GM21526 (cell line): Measurements from ENCODE around the gene RMND5B.
A peak's percentile ranks its signal among the peaks of the same experiment; 100 is the strongest.
"Not testable (repeated sequence)": the region's sequence is repeated elsewhere in the genome, so short reads cannot be mapped to it uniquely, and the experiment has no call there.

Experiments
- ATAC-seq: cut with Tn5 transposase; IDR thresholded peaks from one replicate; pipeline ENCODE4 v1.9.1; 2021; ENCODE audit warnings: moderate library complexity; ENCODE audit not compliant: unreplicated experiment, low FRiP score

RMND5B gene

DNA sequence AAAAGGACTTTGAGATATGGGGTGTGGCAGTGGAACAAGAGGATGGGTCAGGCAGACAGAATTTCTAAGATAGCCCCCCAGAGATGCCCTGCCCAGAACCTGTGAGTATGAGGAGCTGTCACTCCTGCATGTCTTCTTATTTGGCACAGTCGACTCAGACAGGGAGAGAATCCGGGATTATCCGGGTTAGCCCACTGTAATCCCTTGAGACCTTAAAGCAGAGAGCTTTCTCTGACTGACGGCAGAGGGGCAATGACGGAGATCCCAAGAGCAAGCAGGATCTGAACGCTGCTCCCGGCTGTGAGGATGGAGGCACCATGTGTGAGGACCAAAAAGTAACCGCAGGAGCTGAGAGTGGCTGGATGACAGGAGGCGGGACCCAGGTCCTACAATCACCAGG is 31.7 kb downstream of the RMND5B start:
- ATAC-seq: no peak

- peak; percentile 91 for ATAC-seq
Measured at GRCh38 chr5:178163772-178164735, 33.2 kb downstream of the RMND5B start.

DNA sequence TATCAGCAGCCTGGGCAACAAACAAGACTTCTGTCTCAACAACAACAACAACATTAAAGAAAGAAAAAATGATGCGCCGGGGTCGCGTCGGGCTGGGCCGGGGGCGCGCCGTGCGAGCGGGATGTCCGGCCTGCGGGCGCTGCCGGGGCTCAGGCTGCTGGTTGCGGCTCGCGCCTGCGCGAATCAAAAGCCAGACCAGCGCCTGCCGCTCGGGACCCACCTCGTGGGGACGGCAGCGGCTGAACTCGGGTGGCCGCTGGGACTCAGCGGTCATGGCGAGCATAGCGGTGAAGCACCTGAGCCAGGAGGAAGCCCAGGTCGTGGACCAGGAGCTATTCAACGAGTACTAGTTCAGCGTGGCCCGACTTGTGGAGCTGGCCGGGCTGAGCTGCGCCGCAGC is 34.8 kb downstream of the RMND5B start:
- no peak for ATAC-seq

- ATAC-seq: no peak
Measured at GRCh38 chr5:178170455-178170854, 39.6 kb downstream of the RMND5B start.

DNA sequence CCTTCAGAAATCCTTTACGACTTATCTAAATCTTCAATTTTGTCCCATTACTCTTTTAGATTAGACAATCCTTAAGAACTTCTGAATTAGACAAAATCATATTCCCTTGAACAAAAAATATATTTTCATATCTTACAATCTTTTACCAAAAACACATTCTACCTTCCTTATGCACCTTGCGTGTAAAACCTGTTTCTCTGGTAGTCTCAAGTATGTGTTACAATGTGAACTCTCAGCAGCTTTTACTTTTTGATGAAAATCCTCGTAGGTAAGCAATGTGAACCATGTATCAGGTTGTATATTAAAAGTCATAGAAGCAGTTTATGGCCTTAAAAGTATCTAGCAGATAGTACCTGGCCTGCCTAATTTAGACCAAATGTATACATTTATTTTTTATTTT is 43.6 kb downstream of the RMND5B start:
- ATAC-seq: no peak

DNA sequence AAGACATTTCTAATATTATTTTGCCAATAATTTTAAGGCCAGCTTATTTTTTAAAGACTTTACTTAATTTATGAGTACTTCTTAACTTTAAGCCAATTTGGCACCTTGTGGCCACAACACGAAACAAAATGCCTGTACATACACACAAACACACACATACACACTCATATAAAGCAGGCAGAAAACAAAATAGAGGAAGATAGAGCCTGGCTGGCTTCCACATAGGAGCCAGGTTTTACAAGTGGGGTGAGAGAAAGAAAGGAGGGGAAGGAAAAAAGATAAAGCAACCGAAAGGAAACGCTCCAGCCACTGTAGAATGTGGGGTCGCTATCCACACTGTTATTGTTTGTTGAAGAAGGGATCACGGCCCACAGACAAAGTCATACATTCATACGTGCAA is 46.0 kb downstream of the RMND5B start:
- ATAC-seq: no peak

- no peak for ATAC-seq
Measured at GRCh38 chr5:178177569-178177968, 46.8 kb downstream of the RMND5B start.

GRCh38 chr5:178180141-178180863 is 49.5 kb downstream of the RMND5B start:
- ATAC-seq: no peak

- no peak for ATAC-seq
Measured at GRCh38 chr5:178182158-178182876, 51.5 kb downstream of the RMND5B start.

- ATAC-seq: no peak
Measured at GRCh38 chr5:178186427-178186826, 55.6 kb downstream of the RMND5B start.

GRCh38 chr5:178187014-178187413 is 56.2 kb downstream of the RMND5B start, which contains the start of gene GMCL2:
Gene GMCL2, minus strand, starts transcription at chr5:178187371. Its CDS starts 72 bp downstream, at chr5:178187299.
- ATAC-seq: no peak

DNA sequence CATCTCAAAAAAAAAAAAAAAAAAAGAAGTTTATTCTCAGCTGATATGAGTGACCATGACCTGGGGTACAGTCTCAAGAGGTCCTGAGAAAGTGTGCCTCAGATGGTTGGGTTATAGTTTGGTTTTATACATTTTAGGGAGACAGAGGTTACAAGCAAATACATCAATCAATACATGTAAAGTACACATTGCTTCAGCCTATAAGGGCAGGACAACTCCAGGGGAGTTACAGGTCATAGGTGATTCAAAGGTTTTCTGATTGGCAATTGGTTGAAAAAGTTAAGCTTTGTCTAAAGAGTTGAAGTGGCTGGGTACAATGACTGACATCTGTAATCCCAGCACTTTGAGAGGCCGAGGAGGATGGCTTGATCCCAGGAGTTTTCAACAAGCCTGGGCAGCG is 58.6 kb downstream of the RMND5B start:
- no peak for ATAC-seq

DNA sequence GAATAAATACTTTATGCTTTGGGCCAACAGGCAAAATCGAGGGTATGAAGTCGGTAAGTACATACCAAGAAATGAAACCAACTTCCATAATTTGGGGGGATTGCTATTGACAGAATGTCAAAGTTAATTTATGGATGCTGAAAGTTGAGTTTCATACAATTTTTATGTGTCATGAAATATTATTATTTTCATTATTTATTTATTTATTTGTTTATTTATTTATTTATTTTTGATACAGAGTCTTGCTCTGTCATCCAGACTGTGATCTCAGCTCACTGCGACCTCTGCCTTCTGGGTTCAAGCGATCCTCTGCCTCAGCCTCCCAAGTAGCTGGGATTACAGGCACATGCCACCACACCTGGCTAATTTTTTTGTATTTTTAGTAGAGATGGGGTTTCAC is 60.8 kb downstream of the RMND5B start:
- no peak for ATAC-seq

DNA sequence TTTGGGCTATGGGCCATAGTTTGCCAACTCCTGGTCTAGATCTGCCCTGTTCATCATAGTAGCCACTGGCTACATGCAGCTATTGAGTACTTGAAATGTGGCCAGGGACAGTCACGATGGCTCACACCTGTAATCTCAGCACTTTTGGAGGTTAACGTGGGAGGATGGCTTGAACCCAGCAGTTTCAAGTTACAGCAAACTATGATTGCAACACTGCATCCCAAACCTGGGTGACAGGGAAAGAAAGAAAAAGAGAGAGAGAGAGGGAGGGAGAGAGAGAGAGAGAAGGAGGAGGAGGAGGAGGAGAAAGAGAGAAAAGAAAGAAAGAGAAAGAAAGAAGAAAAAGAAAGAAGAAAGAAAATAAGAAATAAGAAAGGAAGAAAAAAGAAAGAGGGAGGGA is 61.4 kb downstream of the RMND5B start:
- no peak for ATAC-seq

DNA sequence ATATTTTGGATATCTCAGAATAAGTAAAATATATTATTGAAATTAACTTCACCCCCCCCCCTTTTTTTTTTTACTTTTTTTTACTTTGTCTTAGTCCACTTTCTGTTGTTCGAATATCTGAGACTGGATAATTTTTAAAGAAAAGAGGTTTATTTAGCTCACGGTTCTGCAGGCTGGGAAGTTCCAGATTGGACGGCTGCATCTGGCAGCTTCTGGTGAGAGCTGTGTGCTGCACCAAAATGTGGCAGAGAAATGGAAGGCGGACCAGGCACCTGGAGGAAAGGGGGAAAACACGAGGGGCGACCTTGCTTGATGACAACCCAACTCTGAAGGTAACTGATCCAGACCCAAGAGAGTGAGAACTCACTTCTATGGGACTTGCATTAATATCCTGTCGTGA is 62.0 kb downstream of the RMND5B start:
- ATAC-seq: no peak

DNA sequence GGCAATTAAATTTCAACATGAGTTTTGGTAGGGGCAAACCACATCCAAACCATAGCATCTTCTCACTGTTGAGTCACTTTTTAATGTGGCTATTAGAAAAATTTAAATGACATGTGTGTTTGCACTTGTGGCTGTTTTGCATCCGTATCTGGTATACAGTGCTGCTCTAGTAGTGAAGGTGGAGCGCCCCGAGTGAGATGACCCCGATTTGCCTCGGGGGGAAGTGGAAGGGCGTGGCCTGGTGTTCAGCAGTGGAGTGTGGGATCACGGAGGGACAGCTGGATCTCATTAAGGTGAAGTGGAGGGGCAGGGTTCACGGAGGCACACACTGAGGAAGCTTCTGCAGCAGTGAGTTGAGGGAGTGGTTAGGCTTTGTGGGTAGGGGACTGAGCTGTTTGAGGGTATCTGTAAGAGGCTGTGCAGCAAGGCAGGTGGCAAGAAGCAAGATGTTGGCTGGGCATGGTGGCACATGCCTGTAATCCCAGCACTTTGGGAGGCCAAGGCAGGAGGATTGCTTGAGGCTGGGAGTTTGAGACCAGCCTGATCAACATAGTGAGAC is 62.5 kb downstream of the RMND5B start:
- no peak for ATAC-seq

- no peak for ATAC-seq
Measured at GRCh38 chr5:178194026-178194425, 63.2 kb downstream of the RMND5B start.

- no peak for ATAC-seq
Measured at GRCh38 chr5:178196281-178196812, 65.5 kb downstream of the RMND5B start.

DNA sequence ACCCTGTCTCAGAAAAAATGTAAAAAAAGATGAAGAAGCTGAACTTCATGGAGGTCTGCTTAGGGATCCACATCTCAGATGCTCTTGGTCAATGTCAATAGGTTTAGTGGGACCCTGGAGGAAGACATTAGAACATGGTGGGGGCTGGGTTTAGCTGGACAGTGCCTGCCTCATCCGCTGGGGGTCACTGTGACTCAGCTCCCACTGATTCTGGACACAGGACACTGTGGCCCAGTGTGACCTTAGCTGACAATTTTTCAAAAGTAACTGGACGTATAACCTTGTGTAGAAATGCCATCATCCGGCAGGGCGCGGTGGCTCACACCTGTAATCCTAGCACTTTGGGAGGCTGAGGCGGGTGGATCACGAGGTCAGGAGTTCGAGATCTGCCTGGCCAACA is 66.2 kb downstream of the RMND5B start:
- ATAC-seq: no peak

DNA sequence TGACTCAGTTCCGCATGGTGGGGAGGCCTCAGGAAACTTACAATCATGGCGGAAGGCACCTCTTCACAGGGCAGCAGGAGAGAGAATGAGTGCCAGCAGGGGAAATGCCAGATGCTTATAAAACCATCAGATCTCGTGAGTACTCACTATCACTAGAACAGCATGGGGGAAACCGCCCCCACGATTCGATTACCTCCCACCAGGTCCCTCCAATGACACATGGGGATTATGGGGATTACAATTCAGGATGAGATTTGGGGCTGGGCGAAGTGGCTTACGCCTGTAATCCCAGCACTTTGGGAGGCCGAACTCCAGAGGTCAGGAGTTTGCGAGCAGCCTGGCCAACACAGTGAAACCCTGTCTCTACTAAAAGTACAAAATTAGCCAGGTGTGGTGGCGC is 67.3 kb downstream of the RMND5B start:
- not testable (repeated sequence) for ATAC-seq
